OCI-LY7 (cell line): ENCODE results near the gene VWA8. TPM values are rescaled to one million over a fixed set of nuclear protein-coding genes. Genes with fewer than 3 reads are reported as not detected.
"Not testable (repeated sequence)": the region's sequence is repeated elsewhere in the genome, so short reads cannot be mapped to it uniquely, and the experiment has no call there.

Experiments
- BruUV-seq: library from RNA; stranded (reverse); fragments of 400-500 nt; replicated peaks from 2 replicates; lab custom pipeline; 2021; lab: Mats Ljungman, UMichigan
- CTCF ChIA-PET: fragments of 300-600 bp; sonication (Branson Sonifier 250); formaldehyde crosslinking; loops from one replicate; lab custom pipeline; 2022; ENCODE audit warnings: antibody characterized with exemption; ENCODE audit not compliant: unreplicated experiment; lab: Charles Lee
- POLR2A ChIA-PET: fragments of 300-600 bp; sonication (Branson Sonifier 250); formaldehyde crosslinking; loops from one replicate; lab custom pipeline; 2022; ENCODE audit warnings: antibody characterized with exemption; lab: Charles Lee
- DNase-seq: peaks from one replicate; pipeline ENCODE4 v3.0.0-alpha.2; 2015; ENCODE audit warnings: low spot score
- H2AFZ ChIP-seq: fragments of 200-600 bp; sonication (generic), shearing (Covaris generic); 2 replicates; pipeline ENCODE4 v1.6.1; 2014; ENCODE audit warnings: mild to moderate bottlenecking, antibody characterized with exemption, low read length, moderate library complexity
- H3K27ac ChIP-seq: fragments of 200-600 bp; sonication (generic); 2 replicates; pipeline ENCODE4 v1.5.1; 2014; ENCODE audit warnings: mixed run types, low read depth, mild to moderate bottlenecking, moderate library complexity, low read length, inconsistent platforms; ENCODE audit not compliant: poor library complexity, severe bottlenecking
- H3K36me3 ChIP-seq: fragments of 200-600 bp; sonication (generic); 2 replicates; pipeline ENCODE4 v1.6.1; 2014; ENCODE audit warnings: mild to moderate bottlenecking, antibody characterized with exemption, low read length, moderate library complexity, mixed read lengths; ENCODE audit not compliant: insufficient read depth
- H3K4me1 ChIP-seq: fragments of 200-600 bp; sonication (generic); 2 replicates; pipeline ENCODE4 v1.5.1; 2014; ENCODE audit warnings: mild to moderate bottlenecking, low read length; ENCODE audit not compliant: insufficient read depth, poor library complexity, severe bottlenecking
- H3K4me2 ChIP-seq: fragments of 200-600 bp; sonication (generic); 2 replicates; pipeline ENCODE4 v1.6.1; 2014; ENCODE audit warnings: mild to moderate bottlenecking, low read length
- H3K4me3 ChIP-seq: fragments of 200-600 bp; sonication (generic); 2 replicates; pipeline ENCODE4 v1.5.1; 2014; ENCODE audit warnings: mild to moderate bottlenecking, low read depth, low read length; ENCODE audit not compliant: poor library complexity, severe bottlenecking
- H3K79me2 ChIP-seq: fragments of 200-600 bp; sonication (generic); 2 replicates; pipeline ENCODE4 v1.6.1; 2016; ENCODE audit warnings: low read depth, mild to moderate bottlenecking, low read length, moderate library complexity, mixed read lengths; ENCODE audit not compliant: insufficient read depth
- H3K9me2 ChIP-seq: fragments of 200-600 bp; sonication (generic); 2 replicates; pipeline ENCODE4 v1.6.1; 2016; ENCODE audit warnings: mild to moderate bottlenecking, low read length, mixed read lengths; ENCODE audit not compliant: insufficient read depth
- H3K9me3 ChIP-seq: fragments of 200-600 bp; sonication (generic); 2 replicates; pipeline ENCODE4 v1.6.1; 2014; ENCODE audit warnings: mild to moderate bottlenecking, mixed run types, low read length, mixed read lengths
- H4K20me1 ChIP-seq: fragments of 200-600 bp; sonication (generic); 2 replicates; pipeline ENCODE4 v1.6.1; 2014; ENCODE audit warnings: mild to moderate bottlenecking, antibody characterized with exemption, low read length, moderate library complexity, mixed read lengths; ENCODE audit not compliant: insufficient read depth
- EZH2phosphoT487 ChIP-seq: fragments of 200-600 bp; sonication (generic); IDR thresholded peaks from 2 replicates; pipeline ENCODE4 v1.6.1; 2018; ENCODE audit warnings: low read depth, borderline replicate concordance, mild to moderate bottlenecking, mixed run types, antibody characterized with exemption, low read length, moderate library complexity, mixed read lengths
- intact Hi-C: fragments of 100-400 bp; cut with micrococcal nuclease; formaldehyde crosslinking; loops from one replicate; pipeline ENCODE4 v1.10.0; 2022; ENCODE audit not compliant: unreplicated experiment
- total RNA-seq, 2 experiments: library from RNA; depleted of rRNA in 1 of 2; stranded (reverse); fragments of >200 nt in 1 of 2; shearing (Covaris generic) in 1 of 2; gene quantifications; 2 replicates each; pipeline ENCODE4 v1.2.3, GENCODE V29; 2014 to 2022
- TF ChIP-seq, protein P1 (sequence below): fragments of 200-600 bp; sonication (generic); conservative IDR thresholded peaks from 2 replicates; pipeline ENCODE4 v1.5.1; 2014; ENCODE audit warnings: mild to moderate bottlenecking, antibody characterized with exemption, low read length, moderate library complexity, mixed read lengths

The VWA8 gene
- total RNA-seq, 2 experiments from 2014 or later, result 26.4 to 31.5 TPM

GRCh38 chr13:41751277-41751676 lies 209.6 kb downstream of the VWA8 start:
- DNase-seq, result no peak
- no peak overlapping the region for H3K27ac ChIP-seq
- H3K79me2 ChIP-seq, result no peaks in the 10 kb centered on the region
- no peak overlapping the region for H3K4me3 ChIP-seq
- 0 out of 2 replicates have a peak, but pooled peaks cover 5% of the 10 kb centered on the region for H3K9me3 ChIP-seq
- no peak overlapping the region for H3K4me2 ChIP-seq
- H4K20me1 ChIP-seq, result no peaks in the 10 kb centered on the region
- ChIA-PET POLR2A (no interaction called here), CTCF (no interaction called here)
- intact Hi-C loops, result no loop called here
- no peak for TF ChIP-seq EZH2phosphoT487
- TF ChIP-seq, protein P1, sequence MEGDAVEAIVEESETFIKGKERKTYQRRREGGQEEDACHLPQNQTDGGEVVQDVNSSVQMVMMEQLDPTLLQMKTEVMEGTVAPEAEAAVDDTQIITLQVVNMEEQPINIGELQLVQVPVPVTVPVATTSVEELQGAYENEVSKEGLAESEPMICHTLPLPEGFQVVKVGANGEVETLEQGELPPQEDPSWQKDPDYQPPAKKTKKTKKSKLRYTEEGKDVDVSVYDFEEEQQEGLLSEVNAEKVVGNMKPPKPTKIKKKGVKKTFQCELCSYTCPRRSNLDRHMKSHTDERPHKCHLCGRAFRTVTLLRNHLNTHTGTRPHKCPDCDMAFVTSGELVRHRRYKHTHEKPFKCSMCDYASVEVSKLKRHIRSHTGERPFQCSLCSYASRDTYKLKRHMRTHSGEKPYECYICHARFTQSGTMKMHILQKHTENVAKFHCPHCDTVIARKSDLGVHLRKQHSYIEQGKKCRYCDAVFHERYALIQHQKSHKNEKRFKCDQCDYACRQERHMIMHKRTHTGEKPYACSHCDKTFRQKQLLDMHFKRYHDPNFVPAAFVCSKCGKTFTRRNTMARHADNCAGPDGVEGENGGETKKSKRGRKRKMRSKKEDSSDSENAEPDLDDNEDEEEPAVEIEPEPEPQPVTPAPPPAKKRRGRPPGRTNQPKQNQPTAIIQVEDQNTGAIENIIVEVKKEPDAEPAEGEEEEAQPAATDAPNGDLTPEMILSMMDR, result no peak
- H2AFZ ChIP-seq, result no peak overlapping the region
- H3K36me3 ChIP-seq, result peaks cover 22% of the 10 kb centered on the region; the same call in 1 of the 2 replicates
- no peaks in the 10 kb centered on the region for H3K4me1 ChIP-seq
- no TSS peak for BruUV-seq
- H3K9me2 ChIP-seq, result no peaks in the 10 kb centered on the region

DNA sequence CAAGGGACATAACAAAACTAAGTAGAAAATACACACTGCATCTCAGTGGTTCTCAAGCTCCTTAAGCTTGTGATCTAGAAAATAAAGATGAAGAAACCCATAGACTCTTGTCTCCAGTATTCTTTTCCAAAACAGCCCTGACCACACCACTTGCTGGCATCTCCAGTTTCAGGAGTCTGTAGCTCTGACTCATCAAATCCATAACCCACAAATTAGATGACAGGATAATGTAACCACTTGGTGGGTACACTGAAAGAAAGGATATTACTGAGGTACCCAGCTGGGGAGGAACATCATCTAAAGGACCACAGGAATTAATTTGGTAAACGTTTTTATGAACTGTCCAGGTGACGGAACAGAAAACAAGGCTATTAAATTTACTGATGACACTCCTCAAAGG lies 214.7 kb downstream of the VWA8 start:
- no peak overlapping the region for H3K4me2 ChIP-seq
- CTCF ChIA-PET, result no interaction called here

GRCh38 chr13:41745496-41745895 lies 215.4 kb downstream of the VWA8 start:
- H3K4me2 ChIP-seq, H3K4me3 ChIP-seq, H3K9me2 ChIP-seq, H3K9me3 ChIP-seq, H4K20me1 ChIP-seq, DNase-seq, H3K79me2 ChIP-seq, H3K27ac ChIP-seq, CTCF ChIA-PET, H2AFZ ChIP-seq, H3K36me3 ChIP-seq, BruUV-seq, H3K4me1 ChIP-seq, intact Hi-C loops: not testable (repeated sequence)
- POLR2A ChIA-PET, result interaction anchor here (0.7 kb wide), 1 partner anchor 22 kb away, joined by 3 read pairs; no protein-coding TSS in a partner anchor

More for the DNA sequence above, 214.7 kb downstream of the VWA8 start:
- BruUV-seq, result no TSS peak
- Histone ChIP-seq H3K36me3 (peaks cover 5% of the 10 kb centered on the region; the same call in 1 of the 2 replicates), H3K9me3 (no peaks in the 10 kb centered on the region), H3K27ac (no peak overlapping the region), H3K79me2 (no peaks in the 10 kb centered on the region), H3K9me2 (no peaks in the 10 kb centered on the region), H2AFZ (no peak overlapping the region), H4K20me1 (no peaks in the 10 kb centered on the region), H3K4me3 (no peak overlapping the region), H3K4me1 (no peaks in the 10 kb centered on the region)
- no peak for DNase-seq
- TF ChIP-seq, protein P1, result no peak
- no peak for TF ChIP-seq EZH2phosphoT487
- POLR2A ChIA-PET, result interaction anchor here (0.7 to 1.2 kb wide), 2 partner anchors 14 to 23 kb away, joined by 3 to 6 read pairs; no protein-coding TSS in a partner anchor
- intact Hi-C loops, result no loop called here
